AG04449 (cell line): ENCODE data around the gene CDYL.

Experiments used
- CTCF ChIA-PET: fragments of 350-600 bp; formaldehyde crosslinking; extraction: SDS; loops from one replicate; lab custom pipeline; 2021; ENCODE audit warnings: antibody characterized with exemption; lab: Yijun Ruan, JAX
- POLR2A ChIA-PET: fragments of 400-600, 350-600 bp; formaldehyde crosslinking; extraction: SDS; loops from one replicate; lab custom pipeline; 2020; ENCODE audit warnings: antibody characterized with exemption, inconsistent platforms; lab: Yijun Ruan, JAX
- DNase-seq: peaks from one replicate; pipeline ENCODE4 v3.0.0-alpha.2; 2010; ENCODE audit warnings: low read depth, low spot score
- H3K4me3 ChIP-seq: 2 replicates; pipeline ENCODE4 v1.5.1; 2011; ENCODE audit warnings: low read depth, mild to moderate bottlenecking, control low read depth, low read length
- TF ChIP-seq, protein P1 (sequence below): IDR thresholded peaks from one replicate; pipeline ENCODE4 v1.5.1; 2011; ENCODE audit warnings: mild to moderate bottlenecking, moderate library complexity, low read length, control low read depth, inconsistent platforms; ENCODE audit not compliant: insufficient read depth; ENCODE audit errors: missing control alignments

The CDYL gene

DNA sequence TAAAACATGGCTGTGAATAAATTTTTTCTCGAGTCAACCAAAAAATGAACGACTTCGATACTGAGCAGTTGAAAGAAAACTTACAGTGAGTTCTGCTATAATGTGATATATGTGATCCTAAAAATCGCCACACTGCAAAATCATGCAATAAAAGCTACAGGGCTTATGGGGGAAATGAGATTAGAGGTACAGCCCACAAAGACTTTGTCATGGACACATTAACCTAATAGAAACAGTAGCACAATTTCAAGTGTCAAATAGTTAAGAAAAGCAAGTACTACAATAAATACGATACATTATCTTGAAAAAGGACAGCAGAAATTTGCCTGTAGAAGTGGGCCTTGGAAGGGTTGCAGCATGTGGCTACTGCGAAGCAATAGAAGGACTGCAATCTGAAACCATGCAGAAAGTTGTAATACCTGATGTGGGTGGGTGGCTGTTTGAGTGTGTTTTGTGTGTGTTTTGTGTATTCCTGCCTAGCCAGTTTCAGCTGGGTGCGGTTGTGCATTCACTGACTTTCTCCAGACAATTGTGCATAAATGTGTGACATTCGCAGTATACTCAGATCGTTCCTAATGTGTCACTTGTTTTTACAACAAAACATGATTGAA, 148.6 kb downstream of the CDYL start:
- H3K4me3 ChIP-seq: no peak overlapping the region
- CTCF ChIA-PET: no interaction called here
- POLR2A ChIA-PET: interaction anchor here (0.5 kb wide), 1 partner anchor 351 kb away, joined by 7 read pairs; no protein-coding TSS in a partner anchor
- no peak for DNase-seq
- TF ChIP-seq, protein P1, sequence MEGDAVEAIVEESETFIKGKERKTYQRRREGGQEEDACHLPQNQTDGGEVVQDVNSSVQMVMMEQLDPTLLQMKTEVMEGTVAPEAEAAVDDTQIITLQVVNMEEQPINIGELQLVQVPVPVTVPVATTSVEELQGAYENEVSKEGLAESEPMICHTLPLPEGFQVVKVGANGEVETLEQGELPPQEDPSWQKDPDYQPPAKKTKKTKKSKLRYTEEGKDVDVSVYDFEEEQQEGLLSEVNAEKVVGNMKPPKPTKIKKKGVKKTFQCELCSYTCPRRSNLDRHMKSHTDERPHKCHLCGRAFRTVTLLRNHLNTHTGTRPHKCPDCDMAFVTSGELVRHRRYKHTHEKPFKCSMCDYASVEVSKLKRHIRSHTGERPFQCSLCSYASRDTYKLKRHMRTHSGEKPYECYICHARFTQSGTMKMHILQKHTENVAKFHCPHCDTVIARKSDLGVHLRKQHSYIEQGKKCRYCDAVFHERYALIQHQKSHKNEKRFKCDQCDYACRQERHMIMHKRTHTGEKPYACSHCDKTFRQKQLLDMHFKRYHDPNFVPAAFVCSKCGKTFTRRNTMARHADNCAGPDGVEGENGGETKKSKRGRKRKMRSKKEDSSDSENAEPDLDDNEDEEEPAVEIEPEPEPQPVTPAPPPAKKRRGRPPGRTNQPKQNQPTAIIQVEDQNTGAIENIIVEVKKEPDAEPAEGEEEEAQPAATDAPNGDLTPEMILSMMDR: no peak

DNA sequence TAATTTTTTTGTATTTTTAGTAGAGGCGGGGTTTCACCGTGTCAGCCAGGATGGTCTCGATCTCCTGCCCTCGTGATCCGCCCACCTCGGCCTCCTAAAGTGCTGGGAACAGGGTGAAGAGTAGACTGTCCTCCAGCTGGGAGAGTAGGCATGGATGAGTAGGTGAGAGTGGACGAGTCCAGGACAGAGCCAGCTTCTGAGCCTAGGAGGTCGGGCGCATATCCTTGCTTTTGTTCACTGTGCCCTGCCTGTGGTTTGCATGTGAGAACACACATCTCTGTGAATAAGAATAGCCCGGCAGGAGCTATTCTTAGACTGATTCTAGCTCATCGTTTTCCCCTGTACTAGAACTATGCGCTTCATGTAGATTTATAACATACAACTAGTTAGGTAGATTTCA, 149.4 kb downstream of the CDYL start:
- TF ChIP-seq, protein P1: no peak
- CTCF ChIA-PET: interaction anchor here (1.0 to 1.1 kb wide), 2 partner anchors 9 to 16 kb away, joined by 3 read pairs; no protein-coding TSS in a partner anchor
- POLR2A ChIA-PET: interaction anchor here (0.5 kb wide), 1 partner anchor 352 kb away, joined by 7 read pairs; no protein-coding TSS in a partner anchor
- DNase-seq: no peak
- no peak overlapping the region for H3K4me3 ChIP-seq

DNA sequence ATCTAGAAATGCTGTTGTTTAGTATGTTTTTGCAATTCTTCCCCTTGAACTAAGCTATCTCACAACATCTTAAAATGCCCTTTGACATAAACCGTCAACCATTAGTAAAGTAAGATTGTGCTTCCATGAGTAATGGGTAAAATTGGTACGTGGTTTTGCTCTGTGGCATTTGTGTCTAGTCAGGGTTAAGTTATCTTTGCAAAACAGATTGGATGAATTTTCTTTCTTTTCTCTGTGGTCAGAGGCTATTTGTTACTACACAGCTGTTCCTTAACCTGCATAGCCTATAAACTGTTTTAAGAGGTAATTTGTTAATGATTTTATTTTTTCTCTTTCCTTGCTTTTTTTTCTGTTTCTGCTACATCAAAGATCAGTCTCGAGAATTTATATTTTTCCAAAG, 152.2 kb downstream of the CDYL start:
- TF ChIP-seq, protein P1: no peak
- no peak for DNase-seq
- POLR2A ChIA-PET: interaction anchor here (1.5 kb wide), 1 partner anchor 14 kb away, joined by 3 read pairs; no protein-coding TSS in a partner anchor
- CTCF ChIA-PET: interaction anchor here (1.0 to 1.5 kb wide), 2 partner anchors 9 to 21 kb away, joined by 3 to 6 read pairs; no protein-coding TSS in a partner anchor
- H3K4me3 ChIP-seq: no peak overlapping the region

DNA sequence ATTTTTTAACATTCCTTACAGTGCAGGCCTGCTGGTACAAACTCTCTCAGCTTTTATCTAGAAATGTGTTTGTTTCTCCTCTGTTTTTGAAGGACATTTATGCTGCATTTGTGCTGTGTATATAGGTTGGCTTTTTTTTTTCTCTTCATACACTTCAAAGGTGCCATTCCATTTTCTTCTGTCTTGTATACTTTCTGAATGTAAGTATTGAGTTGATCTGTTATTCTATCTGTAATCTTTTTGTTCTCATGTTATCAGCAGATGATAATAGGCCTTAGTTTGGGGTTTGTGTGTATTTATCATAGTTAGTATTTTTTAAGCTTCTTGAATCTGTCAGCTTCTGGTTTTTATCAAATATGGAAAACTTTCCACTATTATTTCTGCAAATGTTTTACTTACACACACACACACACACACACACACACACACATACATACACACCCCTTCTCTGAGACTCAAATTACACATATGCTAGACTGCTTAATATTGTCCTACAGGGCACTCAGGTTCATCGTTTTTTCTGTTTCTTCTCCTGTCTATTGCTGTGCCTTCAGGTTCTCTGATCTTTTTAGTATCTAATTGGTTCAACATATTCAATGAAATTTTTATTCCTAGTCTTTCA, 153.0 kb downstream of the CDYL start:
- no peak for DNase-seq
- TF ChIP-seq, protein P1: no peak
- ChIA-PET POLR2A (interaction anchor here (0.8 kb wide), 1 partner anchor 267 kb away, joined by 3 read pairs; no protein-coding TSS in a partner anchor), CTCF (no interaction called here)
- H3K4me3 ChIP-seq: no peak overlapping the region

DNA sequence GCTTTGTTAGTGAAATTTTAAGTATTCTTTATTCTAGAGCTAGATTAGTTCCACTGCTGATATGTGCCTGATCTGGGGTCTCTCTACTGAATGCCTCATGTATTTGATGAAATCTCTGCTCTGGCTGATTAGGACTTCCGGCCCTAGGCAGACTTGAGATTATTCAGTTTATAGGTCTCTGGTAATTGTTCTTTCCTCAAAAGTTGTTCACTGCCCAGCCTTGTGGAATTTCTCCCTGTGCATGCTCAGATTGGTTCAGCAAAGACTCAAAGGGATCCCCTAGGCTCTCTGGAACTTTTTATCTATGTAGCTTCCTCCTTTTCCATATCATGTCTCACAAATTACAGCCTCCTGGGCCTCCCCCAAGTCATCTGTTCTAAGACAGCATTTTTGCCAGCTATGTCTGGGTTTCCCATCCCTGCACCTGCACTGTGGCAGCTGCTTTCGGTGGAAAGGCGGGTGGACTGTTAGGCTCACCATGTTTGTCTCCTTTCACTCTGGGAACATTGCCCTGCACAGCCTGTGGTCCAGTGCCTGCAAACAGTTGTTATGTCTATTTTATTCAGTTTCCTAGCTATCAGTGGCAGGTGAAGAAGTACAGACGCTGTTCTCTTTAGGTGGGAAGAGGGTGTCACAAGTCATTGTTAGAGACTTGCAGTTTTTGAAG, 154.0 kb downstream of the CDYL start:
- DNase-seq: no peak
- TF ChIP-seq, protein P1: no peak
- ChIA-PET CTCF (interaction anchor here (1.3 kb wide), 1 partner anchor 100 kb away, joined by 4 read pairs; no protein-coding TSS in a partner anchor), POLR2A (interaction anchor here (0.8 kb wide), 1 partner anchor 268 kb away, joined by 3 read pairs; no protein-coding TSS in a partner anchor)
- H3K4me3 ChIP-seq: no peak overlapping the region
